ENCODE results near the gene CHRNA10.

Gene CHRNA10

GRCh38 chr11:3641191-3641590 is 30.0 kb downstream of the CHRNA10 start:
- TF ChIP-seq CTCF (conservative IDR thresholded peaks at IDR 0.05; ENCODE audit: low read depth, low read length): no peak
- no peak overlapping the region for H3K4me3 ChIP-seq (ENCODE audit: low read length)
- no peak for DNase-seq (ENCODE audit: low read depth)

GRCh38 chr11:3639841-3640240 is 31.3 kb downstream of the CHRNA10 start:
- H3K4me3 ChIP-seq (ENCODE audit: low read length): no peak overlapping the region
- DNase-seq (ENCODE audit: low read depth): no peak
- no peak for TF ChIP-seq CTCF (conservative IDR thresholded peaks at IDR 0.05; ENCODE audit: low read depth, low read length)

- no peak for TF ChIP-seq CTCF (conservative IDR thresholded peaks at IDR 0.05; ENCODE audit: low read depth, low read length)
- no peak overlapping the region for H3K4me3 ChIP-seq (ENCODE audit: low read length)
- no peak for DNase-seq (ENCODE audit: low read depth)
Observed at GRCh38 chr11:3638513-3638912, 32.7 kb downstream of the CHRNA10 start.

- DNase-seq (ENCODE audit: low read depth): no peak
- no peak overlapping the region for H3K4me3 ChIP-seq (ENCODE audit: low read length)
- TF ChIP-seq CTCF (conservative IDR thresholded peaks at IDR 0.05; ENCODE audit: low read depth, low read length): no peak
Observed at GRCh38 chr11:3637201-3637600, 34.0 kb downstream of the CHRNA10 start.

GRCh38 chr11:3635641-3636375 is 35.4 kb downstream of the CHRNA10 start:
- TF ChIP-seq CTCF (conservative IDR thresholded peaks at IDR 0.05; ENCODE audit: low read depth, low read length): no peak
- no peak overlapping the region for H3K4me3 ChIP-seq (ENCODE audit: low read length)
- no peak for DNase-seq (ENCODE audit: low read depth)

- H3K4me3 ChIP-seq (ENCODE audit: low read length): no peak overlapping the region
- DNase-seq (ENCODE audit: low read depth): no peak
- TF ChIP-seq CTCF (conservative IDR thresholded peaks at IDR 0.05; ENCODE audit: low read depth, low read length): no peak
Observed at GRCh38 chr11:3632070-3632660, 39.0 kb downstream of the CHRNA10 start.

- no peak for DNase-seq (ENCODE audit: low read depth)
- no peak overlapping the region for H3K4me3 ChIP-seq (ENCODE audit: low read length)
Observed at GRCh38 chr11:3631331-3631730, 39.9 kb downstream of the CHRNA10 start.

More at GRCh38 chr11:3631331-3631730, 39.9 kb downstream of the CHRNA10 start:
- TF ChIP-seq CTCF (conservative IDR thresholded peaks at IDR 0.05; ENCODE audit: low read depth, low read length): no peak

All from retinal pigment epithelial cell (primary cell).